ENCODE data around the gene PIEZO2. TPM values are rescaled to one million over a fixed set of nuclear protein-coding genes. Genes with fewer than 3 reads are reported as not detected.
A peak's percentile ranks its signal among the peaks of the same experiment; 100 is the strongest.

Gene PIEZO2
- polyA plus RNA-seq, 6 donors from 2014 or later, result 0.21 TPM; not detected in 5

- H3K9me3 Mint-ChIP-seq, result peaks cover 0 to 7% (median 0%) of the 10 kb centered on the region in 7 donors
- no peak overlapping the region for H3K4me3 Mint-ChIP-seq
- no peaks in the 10 kb centered on the region for H3K36me3 Mint-ChIP-seq
- no peak overlapping the region for H3K27ac Mint-ChIP-seq
- no peak for ATAC-seq (ENCODE audit: low read depth in 2 of 2)
- H3K4me1 Mint-ChIP-seq, result no peaks in the 10 kb centered on the region
- H3K27me3 Mint-ChIP-seq, result peaks cover 0 to 6% (median 5%) of the 10 kb centered on the region in 3 donors
- no peak for DNase-seq
Measured at GRCh38 chr18:10875811-10876210, 273.6 kb downstream of the PIEZO2 start.

- DNase-seq, result no peak
- no peak for ATAC-seq (ENCODE audit: low read depth in 2 of 2)
- no peaks in the 10 kb centered on the region for H3K36me3 Mint-ChIP-seq
- H3K27ac Mint-ChIP-seq, result no peak overlapping the region
- H3K4me3 Mint-ChIP-seq, result no peak overlapping the region
- peaks cover 0 to 6% (median 6%) of the 10 kb centered on the region in 3 donors for H3K27me3 Mint-ChIP-seq
- peaks cover 0 to 7% (median 0%) of the 10 kb centered on the region in 7 donors for H3K9me3 Mint-ChIP-seq
- H3K4me1 Mint-ChIP-seq, result no peaks in the 10 kb centered on the region
Measured at GRCh38 chr18:10872304-10872703, 277.1 kb downstream of the PIEZO2 start.

- Mint-ChIP-seq H3K4me3 (no peak overlapping the region), H3K27me3 (peaks cover 3 to 20% (median 5%) of the 10 kb centered on the region in 3 donors), H3K4me1 (no peaks in the 10 kb centered on the region), H3K27ac (peak overlapping the region in 1 of 6 donors; percentile 1), H3K36me3 (peaks cover 0 to 10% of the 10 kb centered on the region in 2 donors), H3K9me3 (peaks cover 5 to 20% (median 15%) of the 10 kb centered on the region in 7 donors)
- DNase-seq (no peak), ATAC-seq (ENCODE audit: low read depth in 2 of 2) (no peak)
Measured at GRCh38 chr18:10864722-10865121, 284.6 kb downstream of the PIEZO2 start.

GRCh38 chr18:10863026-10863425, 286.3 kb downstream of the PIEZO2 start:
- peaks cover 5 to 20% (median 15%) of the 10 kb centered on the region in 7 donors for H3K9me3 Mint-ChIP-seq

GRCh38 chr18:10860928-10861327, 288.4 kb downstream of the PIEZO2 start:
- H3K9me3 Mint-ChIP-seq, result peaks cover 5 to 20% (median 15%) of the 10 kb centered on the region in 7 donors
- no peak for DNase-seq
- H3K27me3 Mint-ChIP-seq, result peaks cover 10 to 29% (median 12%) of the 10 kb centered on the region in 3 donors
- no peak overlapping the region for H3K27ac Mint-ChIP-seq
- no peaks in the 10 kb centered on the region for H3K4me1 Mint-ChIP-seq
- H3K36me3 Mint-ChIP-seq, result peaks cover 0 to 10% of the 10 kb centered on the region in 2 donors
- no peak for ATAC-seq (ENCODE audit: low read depth in 2 of 2)
- no peak overlapping the region for H3K4me3 Mint-ChIP-seq

More at GRCh38 chr18:10863026-10863425, 286.3 kb downstream of the PIEZO2 start:
- Mint-ChIP-seq H3K27me3 (peaks cover 5 to 29% (median 10%) of the 10 kb centered on the region in 3 donors), H3K27ac (no peak overlapping the region), H3K36me3 (peaks cover 0 to 10% of the 10 kb centered on the region in 2 donors), H3K4me3 (no peak overlapping the region), H3K4me1 (no peaks in the 10 kb centered on the region)
- DNase-seq (no peak), ATAC-seq (ENCODE audit: low read depth in 2 of 2) (no peak)

- Mint-ChIP-seq H3K9me3 (peaks cover 5 to 20% (median 13%) of the 10 kb centered on the region in 7 donors), H3K4me1 (no peaks in the 10 kb centered on the region), H3K27me3 (peaks cover 10 to 29% (median 13%) of the 10 kb centered on the region in 3 donors), H3K4me3 (no peak overlapping the region), H3K27ac (no peak overlapping the region), H3K36me3 (peaks cover 0 to 10% of the 10 kb centered on the region in 2 donors)
- ATAC-seq (ENCODE audit: low read depth in 2 of 2) (no peak), DNase-seq (no peak)
Measured at GRCh38 chr18:10860382-10860781, 289.0 kb downstream of the PIEZO2 start.

GRCh38 chr18:10858477-10858876, 290.9 kb downstream of the PIEZO2 start:
- Mint-ChIP-seq H3K36me3 (no peaks in the 10 kb centered on the region), H3K9me3 (peaks cover 0 to under 1% (median 0%) of the 10 kb centered on the region in 7 donors), H3K27ac (no peak overlapping the region), H3K27me3 (peaks cover 16 to 32% (median 26%) of the 10 kb centered on the region in 3 donors), H3K4me1 (no peaks in the 10 kb centered on the region), H3K4me3 (peak overlapping the region in 1 of 8 donors; percentile 9)
- DNase-seq, result no peak
- ATAC-seq (ENCODE audit: low read depth in 2 of 2), result no peak

GRCh38 chr18:10856132-10856531, 293.2 kb downstream of the PIEZO2 start:
- DNase-seq (no peak), ATAC-seq (ENCODE audit: low read depth in 2 of 2) (no peak)
- no peak overlapping the region for H3K4me3 Mint-ChIP-seq
- H3K9me3 Mint-ChIP-seq, result no peaks in the 10 kb centered on the region
- H3K27ac Mint-ChIP-seq, result no peak overlapping the region
- H3K4me1 Mint-ChIP-seq, result no peaks in the 10 kb centered on the region
- peaks cover 12 to 44% (median 30%) of the 10 kb centered on the region in 3 donors for H3K27me3 Mint-ChIP-seq
- H3K36me3 Mint-ChIP-seq, result no peaks in the 10 kb centered on the region

- ATAC-seq (ENCODE audit: low read depth in 2 of 2) (no peak), DNase-seq (no peak)
- Mint-ChIP-seq H3K4me1 (no peaks in the 10 kb centered on the region), H3K9me3 (no peaks in the 10 kb centered on the region), H3K27ac (no peak overlapping the region), H3K4me3 (no peak overlapping the region), H3K27me3 (peaks cover 6 to 35% (median 26%) of the 10 kb centered on the region in 3 donors), H3K36me3 (no peaks in the 10 kb centered on the region)
Measured at GRCh38 chr18:10852385-10853303, 296.7 kb downstream of the PIEZO2 start.

GRCh38 chr18:10851824-10852319, 297.5 kb downstream of the PIEZO2 start:
- H3K27ac Mint-ChIP-seq, result no peak overlapping the region
- ATAC-seq (ENCODE audit: low read depth in 2 of 2), result no peak

GRCh38 chr18:10850840-10851239, 298.5 kb downstream of the PIEZO2 start:
- peaks cover 0 to 4% (median 3%) of the 10 kb centered on the region in 7 donors for H3K9me3 Mint-ChIP-seq
- no peaks in the 10 kb centered on the region for H3K36me3 Mint-ChIP-seq
- no peaks in the 10 kb centered on the region for H3K4me1 Mint-ChIP-seq
- ATAC-seq (ENCODE audit: low read depth in 2 of 2), result no peak
- DNase-seq, result no peak
- H3K4me3 Mint-ChIP-seq, result no peak overlapping the region
- peaks cover 6 to 28% (median 26%) of the 10 kb centered on the region in 3 donors for H3K27me3 Mint-ChIP-seq
- no peak overlapping the region for H3K27ac Mint-ChIP-seq

More at GRCh38 chr18:10851824-10852319, 297.5 kb downstream of the PIEZO2 start:
- peak; percentile 11 for DNase-seq
- peaks cover 6 to 30% (median 26%) of the 10 kb centered on the region in 3 donors for H3K27me3 Mint-ChIP-seq
- no peaks in the 10 kb centered on the region for H3K4me1 Mint-ChIP-seq
- no peaks in the 10 kb centered on the region for H3K36me3 Mint-ChIP-seq
- no peaks in the 10 kb centered on the region for H3K9me3 Mint-ChIP-seq
- no peak overlapping the region for H3K4me3 Mint-ChIP-seq

GRCh38 chr18:10850216-10850615, 299.2 kb downstream of the PIEZO2 start:
- no peak for DNase-seq
- Mint-ChIP-seq H3K27me3 (peaks cover 4 to 25% (median 24%) of the 10 kb centered on the region in 3 donors), H3K36me3 (no peaks in the 10 kb centered on the region), H3K4me1 (no peaks in the 10 kb centered on the region), H3K9me3 (peaks cover 0 to 5% (median 3%) of the 10 kb centered on the region in 7 donors), H3K27ac (no peak overlapping the region), H3K4me3 (no peak overlapping the region)
- no peak for ATAC-seq (ENCODE audit: low read depth in 2 of 2)

GRCh38 chr18:10847907-10848306, 301.5 kb downstream of the PIEZO2 start:
- Mint-ChIP-seq H3K27me3 (peaks cover 0 to 11% (median 7%) of the 10 kb centered on the region in 3 donors), H3K27ac (no peak overlapping the region), H3K9me3 (peaks cover 0 to 5% (median 3%) of the 10 kb centered on the region in 7 donors), H3K4me1 (no peaks in the 10 kb centered on the region), H3K36me3 (no peaks in the 10 kb centered on the region), H3K4me3 (no peak overlapping the region)
- ATAC-seq (ENCODE audit: low read depth in 2 of 2) (no peak), DNase-seq (no peak)
